Skeletal muscle tissue (tissue), 4 donors: ENCODE results near the gene SMIM32. TPM values are rescaled to one million over a fixed set of nuclear protein-coding genes. Genes with fewer than 3 reads are reported as not detected.

Experiments used
- H3K27ac ChIP-seq: one replicate; pipeline ENCODE4 v1.7.0; 2013; ENCODE audit warnings: mild to moderate bottlenecking, low read depth, low read length, inconsistent platforms
- H3K27me3 ChIP-seq, 3 donors: one replicate each; pipeline ENCODE4 v1.7.0; 2013; ENCODE audit warnings: low read length in 3 of 3; ENCODE audit not compliant: control insufficient read depth in 3 of 3, insufficient read depth in 3 of 3
- H3K36me3 ChIP-seq, 3 donors: one replicate each; pipeline ENCODE4 v1.7.0; 2013; ENCODE audit warnings: low read length in 3 of 3; ENCODE audit not compliant: control insufficient read depth in 3 of 3, insufficient read depth in 3 of 3
- H3K4me1 ChIP-seq, 3 donors: one replicate each; pipeline ENCODE4 v1.7.0; 2013; ENCODE audit warnings: low read length in 3 of 3, mild to moderate bottlenecking in 3 of 3; ENCODE audit not compliant: control insufficient read depth in 3 of 3, insufficient read depth in 3 of 3
- H3K4me3 ChIP-seq, 3 donors: one replicate each; pipeline ENCODE4 v1.7.0; 2013; ENCODE audit warnings: low read length in 3 of 3
- H3K9ac ChIP-seq, 3 donors: one replicate each; pipeline ENCODE4 v1.7.0; 2013; ENCODE audit warnings: low read length in 3 of 3, mild to moderate bottlenecking in 3 of 3, moderate library complexity in 2 of 3, low read depth in 1 of 3
- H3K9me3 ChIP-seq, 3 donors: one replicate each; pipeline ENCODE4 v1.7.0; 2013; ENCODE audit warnings: low read length in 3 of 3; ENCODE audit not compliant: control insufficient read depth in 3 of 3
- total RNA-seq: library from RNA; depleted of rRNA; stranded (reverse); fragments of >200 nt; gene quantifications from one replicate; pipeline ENCODE4 v1.2.3, GENCODE V29; 2014
- donor health status: Osteomylitis.

Gene SMIM32
- total RNA-seq, 1 donor from 2014 or later, result under 0.01 TPM

DNA sequence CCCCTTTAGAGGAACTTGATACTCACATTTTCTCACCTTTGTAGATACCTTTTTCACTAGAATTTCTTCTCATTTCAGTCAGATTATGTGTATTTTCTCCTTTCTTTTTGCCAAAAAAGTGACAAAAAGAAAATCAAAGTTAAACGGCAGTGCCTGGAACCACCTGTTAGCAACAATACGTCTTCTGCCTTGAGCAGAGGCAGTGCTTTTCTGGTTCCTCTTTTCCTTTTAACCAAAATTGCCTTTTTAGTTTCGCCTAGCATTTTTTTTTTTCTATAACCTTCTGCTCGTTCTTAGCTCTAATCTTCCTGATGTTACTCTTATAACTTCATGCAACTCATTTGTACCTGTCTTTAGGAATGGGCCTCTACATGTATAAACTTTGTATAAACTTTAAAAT, 26.1 kb downstream of the SMIM32 start:
- Histone ChIP-seq H3K9ac (no peak overlapping the region), H3K36me3 (peaks cover 0 to 15% (median 5%) of the 10 kb centered on the region in 3 donors), H3K9me3 (no peaks in the 10 kb centered on the region)

DNA sequence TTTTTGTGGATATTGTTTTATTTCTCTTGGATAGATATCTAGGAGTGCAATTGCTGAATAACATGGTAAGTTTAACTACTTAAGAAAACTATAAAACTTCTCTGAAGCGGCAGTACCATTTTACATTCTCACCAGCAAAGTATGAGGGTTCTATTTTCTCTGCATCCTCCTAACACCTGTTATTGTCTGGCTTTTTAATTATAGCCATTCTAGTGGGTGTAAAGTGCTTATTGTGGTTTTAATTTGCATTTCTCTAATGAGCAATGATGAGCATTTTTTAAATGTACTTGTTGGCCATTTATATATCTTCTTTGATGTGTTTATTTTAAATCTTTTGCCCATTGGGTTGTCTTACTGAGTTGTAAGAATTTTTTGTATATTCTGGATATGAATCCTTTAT, 28.7 kb downstream of the SMIM32 start:
- no peaks in the 10 kb centered on the region for H3K27me3 ChIP-seq
- H3K27ac ChIP-seq, result no peak overlapping the region
- H3K4me1 ChIP-seq, result peaks cover 0 to 4% (median 3%) of the 10 kb centered on the region in 3 donors
- H3K9me3 ChIP-seq, result no peaks in the 10 kb centered on the region
- H3K4me3 ChIP-seq, result no peak overlapping the region
- H3K36me3 ChIP-seq, result peaks cover 0 to 24% (median 5%) of the 10 kb centered on the region in 3 donors
- H3K9ac ChIP-seq, result no peak overlapping the region

More for the DNA sequence above, 26.1 kb downstream of the SMIM32 start:
- Histone ChIP-seq H3K27me3 (no peaks in the 10 kb centered on the region), H3K4me3 (no peak overlapping the region), H3K4me1 (no peaks in the 10 kb centered on the region), H3K27ac (no peak overlapping the region)

- Histone ChIP-seq H3K4me1 (peaks cover 0 to 4% (median 3%) of the 10 kb centered on the region in 3 donors), H3K4me3 (no peak overlapping the region), H3K36me3 (peaks cover 0 to 22% (median 5%) of the 10 kb centered on the region in 3 donors), H3K27me3 (no peaks in the 10 kb centered on the region), H3K27ac (no peak overlapping the region), H3K9me3 (no peaks in the 10 kb centered on the region), H3K9ac (no peak overlapping the region)
These were observed 31.0 kb downstream of the SMIM32 start for GRCh38 chr5:136162008-136162407.

- no peak overlapping the region for H3K9ac ChIP-seq
- no peaks in the 10 kb centered on the region for H3K27me3 ChIP-seq
- no peak overlapping the region for H3K4me3 ChIP-seq
- peaks cover 2 to 38% (median 9%) of the 10 kb centered on the region in 3 donors for H3K36me3 ChIP-seq
- no peaks in the 10 kb centered on the region for H3K9me3 ChIP-seq
- no peak overlapping the region for H3K27ac ChIP-seq
- peaks cover 0 to 4% (median 3%) of the 10 kb centered on the region in 3 donors for H3K4me1 ChIP-seq
These were observed 33.5 kb downstream of the SMIM32 start for GRCh38 chr5:136159457-136159856.

DNA sequence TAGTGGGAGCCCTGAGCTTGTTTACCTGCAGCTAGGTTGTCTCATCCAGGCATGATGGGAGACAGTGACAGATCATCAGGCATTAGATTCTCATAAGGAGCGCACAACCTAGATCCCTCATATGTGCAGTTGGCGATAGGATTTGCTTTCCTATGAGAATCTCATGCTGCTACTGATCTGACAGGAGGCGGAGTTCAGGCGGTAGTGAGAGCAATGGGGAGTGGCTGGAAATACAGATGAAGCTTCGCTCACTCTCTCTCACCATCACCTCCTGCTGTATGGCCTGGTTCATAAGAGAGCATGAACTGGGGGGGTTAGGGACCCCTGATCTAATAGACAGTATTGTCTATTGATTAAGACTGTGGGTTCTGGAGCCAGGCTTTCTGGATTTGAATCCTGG, 35.4 kb downstream of the SMIM32 start:
- H3K36me3 ChIP-seq, result peaks cover 2 to 40% (median 11%) of the 10 kb centered on the region in 3 donors

GRCh38 chr5:136155761-136156160, 37.2 kb downstream of the SMIM32 start:
- H3K27ac ChIP-seq, result no peak overlapping the region
- H3K4me1 ChIP-seq, result peaks cover 0 to 4% (median 3%) of the 10 kb centered on the region in 3 donors
- H3K9ac ChIP-seq, result no peak overlapping the region
- no peaks in the 10 kb centered on the region for H3K27me3 ChIP-seq
- no peak overlapping the region for H3K4me3 ChIP-seq
- H3K36me3 ChIP-seq, result peaks cover 2 to 30% (median 11%) of the 10 kb centered on the region in 3 donors
- H3K9me3 ChIP-seq, result no peaks in the 10 kb centered on the region

More for the DNA sequence above, 35.4 kb downstream of the SMIM32 start:
- H3K27me3 ChIP-seq, result no peaks in the 10 kb centered on the region
- H3K9ac ChIP-seq, result no peak overlapping the region
- H3K9me3 ChIP-seq, result no peaks in the 10 kb centered on the region
- no peak overlapping the region for H3K27ac ChIP-seq
- H3K4me1 ChIP-seq, result peaks cover 0 to 4% (median 3%) of the 10 kb centered on the region in 3 donors
- no peak overlapping the region for H3K4me3 ChIP-seq

- no peak overlapping the region for H3K9ac ChIP-seq
- no peaks in the 10 kb centered on the region for H3K9me3 ChIP-seq
- H3K27me3 ChIP-seq, result no peaks in the 10 kb centered on the region
- H3K36me3 ChIP-seq, result peaks cover 2 to 28% (median 11%) of the 10 kb centered on the region in 3 donors
- H3K4me3 ChIP-seq, result no peak overlapping the region
- H3K4me1 ChIP-seq, result peaks cover 0 to 4% (median 3%) of the 10 kb centered on the region in 3 donors
- no peak overlapping the region for H3K27ac ChIP-seq
These were observed 37.9 kb downstream of the SMIM32 start for GRCh38 chr5:136155078-136155477.

GRCh38 chr5:136153581-136154236, 39.3 kb downstream of the SMIM32 start:
- Histone ChIP-seq H3K9ac (no peak overlapping the region), H3K4me3 (no peak overlapping the region), H3K27ac (no peak overlapping the region), H3K9me3 (no peaks in the 10 kb centered on the region), H3K4me1 (peaks cover 0 to 5% (median 0%) of the 10 kb centered on the region in 3 donors), H3K27me3 (no peaks in the 10 kb centered on the region), H3K36me3 (peaks cover 2 to 28% (median 11%) of the 10 kb centered on the region in 3 donors)

DNA sequence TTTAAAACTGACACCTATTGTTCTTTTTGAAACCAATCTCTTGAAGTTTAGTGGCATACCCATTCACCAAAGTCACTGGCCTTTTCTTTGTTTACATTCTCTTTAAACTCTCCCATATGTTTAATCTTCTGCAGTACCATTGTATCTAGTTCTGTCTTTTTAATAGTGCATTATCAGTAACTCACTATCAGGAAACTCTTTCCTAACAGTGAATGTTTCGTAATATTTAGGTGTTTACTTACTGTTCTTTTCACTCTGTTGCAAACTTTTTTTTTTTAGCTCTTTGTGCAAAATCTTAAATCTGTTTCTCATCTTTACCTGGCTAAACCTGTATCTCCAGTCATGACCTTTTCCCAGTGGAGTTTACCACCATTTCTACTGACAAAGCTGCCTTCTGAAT, 43.1 kb downstream of the SMIM32 start:
- peaks cover 0 to 12% (median 4%) of the 10 kb centered on the region in 3 donors for H3K4me1 ChIP-seq
- H3K27ac ChIP-seq, result no peak overlapping the region

DNA sequence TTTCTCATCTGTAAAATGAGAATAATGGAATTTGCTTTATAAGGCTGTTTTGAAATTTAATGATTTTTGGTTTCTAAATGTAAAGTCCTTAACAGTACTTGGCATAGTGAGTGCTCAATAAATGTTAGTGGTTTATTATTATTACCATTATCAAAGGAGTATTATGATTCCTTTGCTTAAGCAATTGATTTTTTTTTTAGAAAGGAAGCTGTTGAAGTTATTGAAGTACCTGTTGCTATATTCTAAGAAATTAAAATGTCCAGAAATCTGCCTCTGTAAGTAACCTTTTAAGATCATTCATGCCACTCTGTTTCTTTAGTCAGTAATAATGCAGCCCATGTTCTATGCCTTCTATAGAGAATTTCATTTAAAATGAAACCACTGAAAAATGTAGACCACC, 45.3 kb downstream of the SMIM32 start:
- H3K27me3 ChIP-seq, result no peaks in the 10 kb centered on the region
- H3K9ac ChIP-seq, result no peak overlapping the region
- peaks cover 0 to 21% (median 14%) of the 10 kb centered on the region in 3 donors for H3K4me1 ChIP-seq
- H3K36me3 ChIP-seq, result no peaks in the 10 kb centered on the region
- H3K4me3 ChIP-seq, result no peak overlapping the region
- H3K9me3 ChIP-seq, result no peaks in the 10 kb centered on the region
- no peak overlapping the region for H3K27ac ChIP-seq

More for the DNA sequence above, 43.1 kb downstream of the SMIM32 start:
- H3K9ac ChIP-seq, result no peak overlapping the region
- H3K4me3 ChIP-seq, result no peak overlapping the region
- H3K36me3 ChIP-seq, result peaks cover 0 to 12% (median 11%) of the 10 kb centered on the region in 3 donors
- H3K9me3 ChIP-seq, result no peaks in the 10 kb centered on the region
- no peaks in the 10 kb centered on the region for H3K27me3 ChIP-seq
